Left lung (tissue), 10 donors: ENCODE results near the gene FBXO7. TPM values are rescaled to one million over a fixed set of nuclear protein-coding genes. Genes with fewer than 3 reads are reported as not detected.

Source experiments
- ATAC-seq: fragments of 200-7000 bp; cut with Tn5 transposase; one replicate; pipeline ENCODE4 v1.9.1; 2020; ENCODE audit warnings: moderate library complexity
- DNase-seq, 4 donors: peaks; one replicate each; pipeline ENCODE4 v3.0.0-alpha.2; 2013 to 2020
- H3K27ac ChIP-seq, 2 donors: fragments of 200-600 bp; sonication (generic) in 1 of 2; one replicate each; pipeline versions ENCODE4 v1.5.0 to v1.8.0; 2020 to 2021
- H3K27me3 ChIP-seq, 2 donors: fragments of 200-600 bp; sonication (generic) in 1 of 2; one replicate each; pipeline versions ENCODE4 v1.5.0 to v1.8.0; 2020 to 2021
- H3K36me3 ChIP-seq, 2 donors: fragments of 200-600 bp; sonication (generic) in 1 of 2; one replicate each; pipeline versions ENCODE4 v1.5.0 to v1.8.0; 2020 to 2021
- H3K4me1 ChIP-seq, 2 donors: fragments of 200-600 bp; one replicate each; pipeline ENCODE4 v1.8.0; 2021
- H3K4me3 ChIP-seq, 2 donors: fragments of 200-600 bp; sonication (generic) in 1 of 2; one replicate each; pipeline versions ENCODE4 v1.5.0 to v1.8.0; 2020 to 2021; ENCODE audit warnings: mild to moderate bottlenecking in 1 of 2
- H3K9me3 ChIP-seq, 2 donors: fragments of 200-600 bp; sonication (generic) in 1 of 2; one replicate each; pipeline versions ENCODE4 v1.5.0 to v1.8.0; 2020 to 2021
- intact Hi-C, 2 donors: fragments of 100-400 bp; cut with DNase I; formaldehyde crosslinking; loops; one replicate each; pipeline versions ENCODE4 v1.11.2 to v1.14.2; 2022
- polyA plus RNA-seq, 6 donors: library from polyadenylated mRNA; unstranded; fragments of 120-200 nt; gene quantifications; one replicate each; pipeline ENCODE4 v1.2.1, GENCODE V29; 2013; ENCODE audit not compliant: insufficient read length in 6 of 6
- total RNA-seq, 2 donors: library from RNA; stranded (reverse); fragmentation: NEBNext Ultra II Directional; extraction: Animal tissue kit (Norgen Biotek cat#: 25700); gene quantifications; one replicate each; pipeline ENCODE4 v1.2.1, GENCODE V29; 2021
- TF ChIP-seq, protein P1 (sequence below), 2 donors: fragments of 200-600 bp; sonication (generic) in 1 of 2; IDR thresholded peaks; one replicate each; pipeline versions ENCODE4 v1.5.0 to v1.8.0; 2021; ENCODE audit warnings: antibody characterized with exemption in 2 of 2
- donor health status: DM: no; HTN: yes; CAD: no.
- donor health status: DM: no; HTN: no; CAD: no.

Gene FBXO7
- total and polyA plus RNA-seq, 8 donors = 84.5 to 114 (median 106) TPM

GRCh38 chr22:32542066-32542676 lies 67.6 kb downstream of the FBXO7 start:
- ATAC-seq = no peak
- Histone ChIP-seq H3K4me3 (no peak overlapping the region), H3K4me1 (peaks cover 4 to 14% of the 10 kb centered on the region in 2 donors), H3K9me3 (no peaks in the 10 kb centered on the region), H3K27ac (peak overlapping the region in 1 of 2 donors; percentile 58), H3K27me3 (no peaks in the 10 kb centered on the region), H3K36me3 (no peaks in the 10 kb centered on the region)
- intact Hi-C loops = no loop called here
- no peak for DNase-seq
- TF ChIP-seq, protein P1, sequence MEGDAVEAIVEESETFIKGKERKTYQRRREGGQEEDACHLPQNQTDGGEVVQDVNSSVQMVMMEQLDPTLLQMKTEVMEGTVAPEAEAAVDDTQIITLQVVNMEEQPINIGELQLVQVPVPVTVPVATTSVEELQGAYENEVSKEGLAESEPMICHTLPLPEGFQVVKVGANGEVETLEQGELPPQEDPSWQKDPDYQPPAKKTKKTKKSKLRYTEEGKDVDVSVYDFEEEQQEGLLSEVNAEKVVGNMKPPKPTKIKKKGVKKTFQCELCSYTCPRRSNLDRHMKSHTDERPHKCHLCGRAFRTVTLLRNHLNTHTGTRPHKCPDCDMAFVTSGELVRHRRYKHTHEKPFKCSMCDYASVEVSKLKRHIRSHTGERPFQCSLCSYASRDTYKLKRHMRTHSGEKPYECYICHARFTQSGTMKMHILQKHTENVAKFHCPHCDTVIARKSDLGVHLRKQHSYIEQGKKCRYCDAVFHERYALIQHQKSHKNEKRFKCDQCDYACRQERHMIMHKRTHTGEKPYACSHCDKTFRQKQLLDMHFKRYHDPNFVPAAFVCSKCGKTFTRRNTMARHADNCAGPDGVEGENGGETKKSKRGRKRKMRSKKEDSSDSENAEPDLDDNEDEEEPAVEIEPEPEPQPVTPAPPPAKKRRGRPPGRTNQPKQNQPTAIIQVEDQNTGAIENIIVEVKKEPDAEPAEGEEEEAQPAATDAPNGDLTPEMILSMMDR (IDR thresholded peaks at IDR 0.05) = no peak

DNA sequence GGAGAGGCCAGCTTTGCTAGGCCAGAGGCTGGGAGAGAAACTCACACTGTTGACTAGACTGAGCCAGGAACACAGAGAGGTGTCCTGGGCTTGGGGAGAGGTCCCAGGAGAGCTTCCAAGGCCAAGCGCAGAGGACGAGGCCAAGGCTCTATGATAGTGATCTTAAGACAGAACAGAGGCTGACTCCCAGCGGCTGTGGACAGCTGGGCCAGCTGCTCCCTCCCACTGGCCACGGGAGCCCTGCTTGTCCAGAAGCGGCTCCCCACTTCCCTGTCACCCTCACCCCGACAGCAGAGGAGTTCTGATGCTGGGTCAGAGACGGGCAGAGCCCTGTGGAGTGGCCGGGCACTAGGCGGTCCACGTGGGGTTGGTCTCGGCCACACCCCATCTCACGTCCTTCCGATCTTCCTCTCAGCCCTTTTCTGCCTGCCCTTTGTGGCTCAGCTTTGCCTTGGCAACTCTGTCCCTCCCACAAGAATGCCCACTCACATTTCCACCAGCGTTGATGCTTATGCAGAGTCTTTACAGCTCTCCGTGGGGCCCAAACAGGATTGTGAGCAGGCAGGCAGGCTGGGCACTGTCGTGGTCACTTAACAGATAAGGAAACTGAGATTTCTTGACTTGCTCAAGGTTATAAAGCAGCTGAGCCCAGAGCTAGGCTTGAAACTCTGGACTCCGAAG lies 68.2 kb downstream of the FBXO7 start:
- H3K27me3 ChIP-seq = peaks cover 0 to 2% of the 10 kb centered on the region in 2 donors
- peak in 1 of 4 donors; percentile 58 for DNase-seq
- no peaks in the 10 kb centered on the region for H3K36me3 ChIP-seq
- peak overlapping the region; percentile 26 to 58 for H3K27ac ChIP-seq
- no peak for ATAC-seq
- intact Hi-C loops = no loop called here
- H3K9me3 ChIP-seq = no peaks in the 10 kb centered on the region
- H3K4me1 ChIP-seq = peaks cover 4 to 14% of the 10 kb centered on the region in 2 donors
- TF ChIP-seq, protein P1 (IDR thresholded peaks at IDR 0.05) = no peak
- H3K4me3 ChIP-seq = no peak overlapping the region

DNA sequence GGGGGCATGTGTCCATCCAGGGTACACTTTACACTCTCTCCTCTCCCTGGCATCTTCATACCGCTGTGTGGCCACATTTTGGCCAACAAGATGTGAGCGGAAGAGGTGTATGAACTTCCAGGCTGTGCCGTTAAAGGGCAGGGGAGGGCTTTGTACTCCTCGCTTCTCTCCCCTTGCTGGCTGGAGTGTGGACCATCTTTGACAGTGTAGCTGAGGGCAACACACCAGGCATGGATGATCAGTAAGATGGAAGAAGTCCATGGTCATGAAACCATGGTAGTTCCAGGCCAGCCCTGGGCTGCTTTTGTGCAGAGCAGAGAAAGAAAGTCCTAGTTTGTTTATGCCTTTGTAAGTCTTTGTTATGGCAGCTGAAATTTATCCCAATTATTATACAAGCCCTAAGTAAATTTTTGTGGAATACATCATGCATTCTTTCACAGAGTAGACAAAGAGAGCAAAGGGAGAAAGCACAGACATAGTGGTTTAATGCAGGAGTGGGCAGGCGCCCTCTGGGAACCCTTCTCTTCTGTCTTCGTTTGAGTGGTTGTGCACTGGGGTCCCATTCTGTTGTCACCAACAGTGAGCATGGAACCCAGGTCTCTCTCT lies 70.4 kb downstream of the FBXO7 start:
- Histone ChIP-seq H3K27me3 (peaks cover 0 to 2% of the 10 kb centered on the region in 2 donors), H3K4me1 (peaks cover 0 to 8% of the 10 kb centered on the region in 2 donors), H3K27ac (peak overlapping the region in 1 of 2 donors; percentile 44), H3K4me3 (no peak overlapping the region), H3K9me3 (no peaks in the 10 kb centered on the region), H3K36me3 (no peaks in the 10 kb centered on the region)
- TF ChIP-seq, protein P1 (IDR thresholded peaks at IDR 0.05) = no peak
- DNase-seq (no peak), ATAC-seq (no peak)
- intact Hi-C loops = no loop called here

- Histone ChIP-seq H3K4me1 (peaks cover 0 to 8% of the 10 kb centered on the region in 2 donors), H3K36me3 (no peaks in the 10 kb centered on the region), H3K27ac (peak overlapping the region; percentile 44 to 55), H3K4me3 (no peak overlapping the region), H3K9me3 (no peaks in the 10 kb centered on the region), H3K27me3 (peaks cover 0 to 2% of the 10 kb centered on the region in 2 donors)
- ATAC-seq (peak; percentile 24), DNase-seq (no peak)
- TF ChIP-seq, protein P1 (IDR thresholded peaks at IDR 0.05) = no peak
- intact Hi-C loops = no loop called here
Measured at GRCh38 chr22:32545801-32546200, 71.2 kb downstream of the FBXO7 start.

DNA sequence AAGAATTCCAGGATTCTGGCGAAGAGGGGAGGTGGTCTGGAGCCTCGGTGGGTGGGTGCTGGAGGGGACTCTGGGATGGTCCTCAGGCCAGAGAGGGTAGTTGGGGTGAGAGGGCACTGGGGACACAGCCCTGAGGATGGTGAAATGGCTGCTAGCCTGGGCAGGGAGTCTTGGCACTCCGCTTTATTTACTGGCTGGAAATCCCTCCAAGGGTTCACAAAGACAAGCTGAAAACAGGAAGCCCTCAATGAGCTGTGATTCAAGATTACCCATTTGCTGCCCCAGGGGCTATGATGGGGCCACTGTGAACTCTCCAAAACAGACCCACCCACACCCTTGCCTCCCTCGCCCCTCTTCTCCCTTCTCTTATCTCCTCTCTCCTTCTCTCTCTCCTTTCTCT lies 71.9 kb downstream of the FBXO7 start:
- Histone ChIP-seq H3K9me3 (no peaks in the 10 kb centered on the region), H3K4me1 (peaks cover 0 to 8% of the 10 kb centered on the region in 2 donors), H3K36me3 (no peaks in the 10 kb centered on the region), H3K27me3 (peaks cover 0 to 2% of the 10 kb centered on the region in 2 donors), H3K27ac (peak overlapping the region; percentile 55 to 56), H3K4me3 (no peak overlapping the region)
- TF ChIP-seq, protein P1 (IDR thresholded peaks at IDR 0.05) = no peak
- ATAC-seq = peak; percentile 27
- intact Hi-C loops = no loop called here
- peak in 2 of 4 donors; percentile 82 to 87 for DNase-seq
